Measurements from ENCODE around the gene ATP5F1B.

Gene ATP5F1B

DNA sequence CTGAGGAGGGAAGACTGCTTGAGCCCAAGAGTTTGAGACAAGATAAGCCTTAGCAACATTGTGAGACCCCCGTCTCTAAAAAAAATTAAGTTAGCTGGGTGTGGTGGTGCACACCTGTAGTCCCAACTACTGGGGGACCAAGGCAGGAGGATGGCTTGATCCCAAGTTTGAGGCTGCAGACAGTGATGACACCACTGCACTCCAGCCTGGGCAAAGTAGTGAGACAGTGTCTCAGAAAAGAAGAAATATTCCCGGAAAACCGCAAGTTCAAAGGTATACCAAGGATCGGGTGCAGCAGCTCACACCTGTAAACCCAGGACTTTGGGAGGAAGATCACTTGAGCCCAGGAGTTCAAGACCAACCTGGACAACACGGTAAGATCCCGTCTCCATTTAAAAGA lies 36.5 kb upstream of the ATP5F1B start:
- TF ChIP-seq ZNF274 (IDR thresholded peaks at IDR 0.05; ENCODE audit: low read depth, low read length) (no peak), YY1 (IDR thresholded peaks at IDR 0.05; ENCODE audit: insufficient read depth, insufficient read length) (no peak), SUZ12 (IDR thresholded peaks at IDR 0.05; ENCODE audit: extremely low read depth, insufficient read depth, insufficient read length) (no peak)
- no peak for DNase-seq (ENCODE audit: low read depth, low spot score)
- Histone ChIP-seq H3K36me3 (ENCODE audit: insufficient read depth, insufficient read length, low read length) (peaks cover 86% of the 10 kb centered on the region), H3K4me3 (ENCODE audit: insufficient read length, low read depth) (no peak overlapping the region), H3K4me1 (ENCODE audit: insufficient read depth, insufficient read length) (peaks cover 5% of the 10 kb centered on the region), H3K9me3 (ENCODE audit: insufficient read depth, low read length) (no peaks in the 10 kb centered on the region), H3K9ac (ENCODE audit: insufficient read length, low read depth) (no peak overlapping the region), H3K27me3 (ENCODE audit: insufficient read depth, insufficient read length) (no peaks in the 10 kb centered on the region)

DNA sequence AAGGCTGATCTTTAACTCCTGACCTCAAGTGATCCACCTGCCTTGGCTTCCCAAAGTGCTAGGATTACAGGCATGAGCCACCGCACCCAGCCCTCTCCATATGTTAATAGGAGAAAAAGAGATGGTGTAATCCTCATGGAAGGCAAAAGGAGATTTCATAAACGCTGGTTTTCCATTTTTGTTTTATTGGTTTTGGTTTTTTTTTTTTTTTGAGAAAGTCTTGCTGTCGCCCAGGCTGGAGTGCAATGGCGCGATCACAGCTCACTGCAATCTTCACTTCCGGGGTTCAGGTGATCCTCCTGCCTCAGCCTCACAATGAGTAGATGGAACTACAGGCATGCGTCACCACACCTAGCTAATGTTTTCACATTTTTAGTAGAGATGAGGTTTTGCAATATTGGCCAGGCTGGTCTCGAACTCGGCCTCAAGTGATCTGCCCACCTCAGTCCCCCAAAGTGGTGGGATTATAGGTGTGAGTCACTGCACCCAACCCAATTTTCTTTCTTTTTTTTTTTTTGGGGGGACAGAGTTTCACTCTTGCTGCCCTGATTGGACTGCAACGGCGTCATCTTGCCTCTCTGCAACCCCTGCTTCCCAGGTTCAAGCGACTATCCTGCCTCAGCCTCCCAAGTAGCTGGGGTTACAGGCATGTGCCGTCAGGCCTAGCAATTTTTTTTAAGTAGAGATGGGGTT lies 34.2 kb upstream of the ATP5F1B start:
- peaks cover 5% of the 10 kb centered on the region for H3K4me1 ChIP-seq (ENCODE audit: insufficient read depth, insufficient read length)
- H3K9ac ChIP-seq (ENCODE audit: insufficient read length, low read depth) = no peak overlapping the region
- no peak overlapping the region for H3K4me3 ChIP-seq (ENCODE audit: insufficient read length, low read depth)
- H3K9me3 ChIP-seq (ENCODE audit: insufficient read depth, low read length) = no peaks in the 10 kb centered on the region
- H3K27me3 ChIP-seq (ENCODE audit: insufficient read depth, insufficient read length) = no peaks in the 10 kb centered on the region
- no peak for TF ChIP-seq YY1 (IDR thresholded peaks at IDR 0.05; ENCODE audit: insufficient read depth, insufficient read length)
- TF ChIP-seq SUZ12 (IDR thresholded peaks at IDR 0.05; ENCODE audit: extremely low read depth, insufficient read depth, insufficient read length) = no peak
- no peak for TF ChIP-seq ZNF274 (IDR thresholded peaks at IDR 0.05; ENCODE audit: low read depth, low read length)
- H3K36me3 ChIP-seq (ENCODE audit: insufficient read depth, insufficient read length, low read length) = peaks cover 83% of the 10 kb centered on the region
- DNase-seq (ENCODE audit: low read depth, low spot score) = no peak

GRCh38 chr12:56678852-56679251 lies 33.1 kb upstream of the ATP5F1B start:
- DNase-seq (ENCODE audit: low read depth, low spot score) = no peak
- Histone ChIP-seq H3K4me1 (ENCODE audit: insufficient read depth, insufficient read length) (peaks cover 5% of the 10 kb centered on the region), H3K4me3 (ENCODE audit: insufficient read length, low read depth) (no peak overlapping the region), H3K27me3 (ENCODE audit: insufficient read depth, insufficient read length) (no peaks in the 10 kb centered on the region), H3K9me3 (ENCODE audit: insufficient read depth, low read length) (no peaks in the 10 kb centered on the region), H3K9ac (ENCODE audit: insufficient read length, low read depth) (no peak overlapping the region), H3K36me3 (ENCODE audit: insufficient read depth, insufficient read length, low read length) (peaks cover 79% of the 10 kb centered on the region)
- TF ChIP-seq SUZ12 (IDR thresholded peaks at IDR 0.05; ENCODE audit: extremely low read depth, insufficient read depth, insufficient read length) (no peak), YY1 (IDR thresholded peaks at IDR 0.05; ENCODE audit: insufficient read depth, insufficient read length) (no peak), ZNF274 (IDR thresholded peaks at IDR 0.05; ENCODE audit: low read depth, low read length) (no peak)

- no peak for DNase-seq (ENCODE audit: low read depth, low spot score)
- no peak overlapping the region for H3K9ac ChIP-seq (ENCODE audit: insufficient read length, low read depth)
- H3K4me1 ChIP-seq (ENCODE audit: insufficient read depth, insufficient read length) = peaks cover 5% of the 10 kb centered on the region
- peaks cover 82% of the 10 kb centered on the region for H3K36me3 ChIP-seq (ENCODE audit: insufficient read depth, insufficient read length, low read length)
- no peak overlapping the region for H3K4me3 ChIP-seq (ENCODE audit: insufficient read length, low read depth)
- no peaks in the 10 kb centered on the region for H3K9me3 ChIP-seq (ENCODE audit: insufficient read depth, low read length)
- TF ChIP-seq SUZ12 (IDR thresholded peaks at IDR 0.05; ENCODE audit: extremely low read depth, insufficient read depth, insufficient read length) (no peak), YY1 (IDR thresholded peaks at IDR 0.05; ENCODE audit: insufficient read depth, insufficient read length) (no peak), ZNF274 (IDR thresholded peaks at IDR 0.05; ENCODE audit: low read depth, low read length) (no peak)
- H3K27me3 ChIP-seq (ENCODE audit: insufficient read depth, insufficient read length) = no peaks in the 10 kb centered on the region
Measured at GRCh38 chr12:56677680-56678079, 31.9 kb upstream of the ATP5F1B start.

GRCh38 chr12:56676851-56677580 lies 31.2 kb upstream of the ATP5F1B start:
- H3K4me1 ChIP-seq (ENCODE audit: insufficient read depth, insufficient read length) = peaks cover 4% of the 10 kb centered on the region
- TF ChIP-seq SUZ12 (IDR thresholded peaks at IDR 0.05; ENCODE audit: extremely low read depth, insufficient read depth, insufficient read length) = no peak
- no peak for TF ChIP-seq YY1 (IDR thresholded peaks at IDR 0.05; ENCODE audit: insufficient read depth, insufficient read length)
- TF ChIP-seq ZNF274 (IDR thresholded peaks at IDR 0.05; ENCODE audit: low read depth, low read length) = no peak
- peaks cover 82% of the 10 kb centered on the region for H3K36me3 ChIP-seq (ENCODE audit: insufficient read depth, insufficient read length, low read length)
- no peaks in the 10 kb centered on the region for H3K27me3 ChIP-seq (ENCODE audit: insufficient read depth, insufficient read length)
- no peak overlapping the region for H3K9ac ChIP-seq (ENCODE audit: insufficient read length, low read depth)
- no peak for DNase-seq (ENCODE audit: low read depth, low spot score)
- H3K9me3 ChIP-seq (ENCODE audit: insufficient read depth, low read length) = no peaks in the 10 kb centered on the region
- no peak overlapping the region for H3K4me3 ChIP-seq (ENCODE audit: insufficient read length, low read depth)

- no peaks in the 10 kb centered on the region for H3K27me3 ChIP-seq (ENCODE audit: insufficient read depth, insufficient read length)
- no peak for DNase-seq (ENCODE audit: low read depth, low spot score)
- no peaks in the 10 kb centered on the region for H3K9me3 ChIP-seq (ENCODE audit: insufficient read depth, low read length)
- H3K36me3 ChIP-seq (ENCODE audit: insufficient read depth, insufficient read length, low read length) = peaks cover 86% of the 10 kb centered on the region
- peaks cover 3% of the 10 kb centered on the region for H3K4me1 ChIP-seq (ENCODE audit: insufficient read depth, insufficient read length)
- H3K4me3 ChIP-seq (ENCODE audit: insufficient read length, low read depth) = no peak overlapping the region
- TF ChIP-seq ZNF274 (IDR thresholded peaks at IDR 0.05; ENCODE audit: low read depth, low read length) (no peak), YY1 (IDR thresholded peaks at IDR 0.05; ENCODE audit: insufficient read depth, insufficient read length) (no peak), SUZ12 (IDR thresholded peaks at IDR 0.05; ENCODE audit: extremely low read depth, insufficient read depth, insufficient read length) (no peak)
- H3K9ac ChIP-seq (ENCODE audit: insufficient read length, low read depth) = no peak overlapping the region
Measured at GRCh38 chr12:56671608-56672007, 25.8 kb upstream of the ATP5F1B start.

- no peaks in the 10 kb centered on the region for H3K27me3 ChIP-seq (ENCODE audit: insufficient read depth, insufficient read length)
- H3K4me3 ChIP-seq (ENCODE audit: insufficient read length, low read depth) = no peak overlapping the region
- no peak overlapping the region for H3K9ac ChIP-seq (ENCODE audit: insufficient read length, low read depth)
- TF ChIP-seq ZNF274 (IDR thresholded peaks at IDR 0.05; ENCODE audit: low read depth, low read length) = no peak
- no peak for TF ChIP-seq SUZ12 (IDR thresholded peaks at IDR 0.05; ENCODE audit: extremely low read depth, insufficient read depth, insufficient read length)
- no peak for TF ChIP-seq YY1 (IDR thresholded peaks at IDR 0.05; ENCODE audit: insufficient read depth, insufficient read length)
- peaks cover 3% of the 10 kb centered on the region for H3K4me1 ChIP-seq (ENCODE audit: insufficient read depth, insufficient read length)
- H3K9me3 ChIP-seq (ENCODE audit: insufficient read depth, low read length) = no peaks in the 10 kb centered on the region
- DNase-seq (ENCODE audit: low read depth, low spot score) = no peak
- peaks cover 88% of the 10 kb centered on the region for H3K36me3 ChIP-seq (ENCODE audit: insufficient read depth, insufficient read length, low read length)
Measured at GRCh38 chr12:56670836-56671235, 25.1 kb upstream of the ATP5F1B start.

All from NT2/D1 (cell line).